HAP-1 (cell line): ENCODE measurements around the gene XYLT1.
A peak's percentile ranks its signal among the peaks of the same experiment; 100 is the strongest.

Source experiments
- DNase-seq, 2 experiments: peaks; one replicate each; pipeline ENCODE4 v3.0.0-alpha.2; 2016 to 2020; ENCODE audit warnings: low spot score in 2 of 2
- H3K27me3 ChIP-seq: fragments of 250-450 bp; sonication (Bioruptor Pico); 2 replicates; pipeline ENCODE4 v1.5.1; 2020; ENCODE audit warnings: low read depth, mild to moderate bottlenecking, moderate library complexity
- H3K36me3 ChIP-seq: fragments of 250-450 bp; sonication (Bioruptor Pico); replicated peaks from 2 replicates; pipeline ENCODE4 v1.5.1; 2020; ENCODE audit warnings: mild to moderate bottlenecking
- H3K4me1 ChIP-seq: fragments of 250-450 bp; sonication (Bioruptor Pico); 2 replicates; pipeline ENCODE4 v1.5.1; 2020; ENCODE audit warnings: mild to moderate bottlenecking
- H3K4me3 ChIP-seq: fragments of 250-450 bp; sonication (Bioruptor Pico); 2 replicates; pipeline ENCODE4 v1.5.1; 2020; ENCODE audit warnings: mild to moderate bottlenecking, moderate library complexity
- H3K9me3 ChIP-seq: fragments of 250-450 bp; sonication (Bioruptor Pico); 2 replicates; pipeline ENCODE4 v1.5.1; 2020; ENCODE audit warnings: mild to moderate bottlenecking, moderate library complexity
- in situ Hi-C: fragments of 300-500 bp; cut with MboI; formaldehyde crosslinking; loops from 3 replicates; pipeline ENCODE4 v1.14.3; 2020; ENCODE audit warnings: low sequenced_read_pairs, inconsistent platforms, mixed read lengths

The XYLT1 gene

GRCh38 chr16:17403859-17404545, 66.8 kb downstream of the XYLT1 start:
- Histone ChIP-seq H3K27me3 (no peaks in the 10 kb centered on the region), H3K4me1 (no peaks in the 10 kb centered on the region), H3K36me3 (no peaks in the 10 kb centered on the region), H3K4me3 (no peak overlapping the region), H3K9me3 (no peaks in the 10 kb centered on the region)
- no peak for DNase-seq
- in situ Hi-C loops: no loop called here

DNA sequence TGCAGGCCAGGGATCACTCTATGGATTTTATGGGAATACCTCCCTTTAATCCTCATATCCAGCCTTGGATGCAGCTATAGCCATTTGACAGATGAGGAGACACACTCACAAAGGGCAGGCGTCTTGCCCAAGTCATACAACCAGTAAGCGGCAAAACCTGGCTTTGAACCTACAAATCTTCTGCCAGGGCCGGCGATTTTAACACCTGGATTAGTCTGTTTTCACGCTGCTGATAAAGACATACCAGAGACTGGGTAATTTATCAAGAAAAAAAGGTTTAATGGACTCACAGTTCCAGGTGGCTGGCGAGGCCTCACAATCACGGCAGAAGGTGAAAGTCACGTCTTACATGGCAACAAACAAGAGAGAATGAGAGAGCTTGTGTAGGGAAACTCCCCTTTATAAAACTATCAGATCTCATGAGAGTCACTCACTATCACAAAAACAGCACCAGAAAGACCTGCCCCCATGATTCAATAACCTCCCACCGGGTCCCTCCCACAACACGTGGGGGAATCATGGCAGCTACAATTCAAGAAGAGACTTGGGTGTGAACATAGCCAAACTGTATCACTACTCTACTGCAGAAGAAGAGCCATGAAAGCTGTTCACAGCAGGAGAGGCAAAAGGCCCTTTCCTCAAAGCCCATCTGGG, 67.5 kb downstream of the XYLT1 start:
- H3K4me1 ChIP-seq: no peaks in the 10 kb centered on the region
- in situ Hi-C loops: no loop called here
- DNase-seq: no peak

DNA sequence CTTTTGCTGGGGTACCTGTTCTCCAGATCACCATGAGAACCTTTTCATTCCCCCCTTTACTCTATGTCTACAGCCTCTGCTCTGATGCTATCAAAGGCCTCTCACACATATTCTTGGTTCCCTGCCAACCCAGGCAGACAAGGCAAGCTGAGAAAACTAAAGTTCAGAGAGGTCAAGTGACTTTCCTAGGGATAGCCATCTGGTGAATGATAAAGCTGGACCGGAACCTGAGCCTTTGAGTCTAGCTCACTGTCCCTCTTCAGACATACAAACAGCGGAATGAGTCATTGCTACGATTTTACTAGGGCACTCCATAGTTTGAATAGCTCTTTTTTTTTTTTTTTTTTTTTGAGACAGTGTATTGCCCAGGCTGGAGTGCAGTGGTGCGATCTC, 73.3 kb downstream of the XYLT1 start:
- no peaks in the 10 kb centered on the region for H3K9me3 ChIP-seq
- H3K27me3 ChIP-seq: no peaks in the 10 kb centered on the region
- in situ Hi-C loops: no loop called here
- no peaks in the 10 kb centered on the region for H3K36me3 ChIP-seq
- no peak overlapping the region for H3K4me3 ChIP-seq
- no peaks in the 10 kb centered on the region for H3K4me1 ChIP-seq
- no peak for DNase-seq

More for the DNA sequence above, 67.5 kb downstream of the XYLT1 start:
- Histone ChIP-seq H3K4me3 (no peak overlapping the region), H3K27me3 (no peaks in the 10 kb centered on the region), H3K9me3 (no peaks in the 10 kb centered on the region), H3K36me3 (no peaks in the 10 kb centered on the region)

DNA sequence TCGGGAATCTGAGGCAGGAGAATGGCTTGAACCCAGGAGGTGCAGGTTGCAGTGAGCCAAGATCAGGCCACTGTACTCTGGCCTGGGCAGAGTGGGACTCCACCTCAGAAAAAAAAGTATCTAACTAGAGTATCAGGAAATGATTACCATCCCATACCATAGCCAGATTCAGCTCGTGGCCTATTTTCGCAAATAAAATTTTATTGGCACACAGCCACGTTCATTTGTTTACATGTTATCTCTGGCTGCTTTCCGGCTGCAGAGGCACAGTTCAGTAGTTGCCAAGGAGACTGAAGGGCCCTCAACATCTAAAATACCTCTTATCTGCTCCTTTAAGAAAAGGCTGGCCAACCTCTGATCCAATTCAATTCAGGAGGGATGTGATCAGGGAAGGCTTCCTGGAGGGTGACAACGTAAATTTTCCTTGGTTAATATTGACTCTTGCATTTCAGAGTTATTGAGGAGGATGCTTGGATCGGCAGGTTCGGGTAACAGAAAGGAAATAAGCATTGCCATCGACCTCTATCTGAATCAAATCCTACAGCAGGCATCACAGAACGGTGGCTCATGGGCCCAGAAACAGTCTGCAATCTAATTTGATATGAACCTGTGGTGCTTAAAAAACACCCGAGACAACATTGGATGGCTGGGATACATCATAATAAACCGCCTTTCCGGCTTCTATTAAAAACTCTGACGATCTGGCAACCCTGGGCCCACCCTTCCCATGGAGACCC, 73.8 kb downstream of the XYLT1 start:
- in situ Hi-C loops: no loop called here
- no peak overlapping the region for H3K4me3 ChIP-seq
- no peaks in the 10 kb centered on the region for H3K9me3 ChIP-seq
- no peak for DNase-seq
- no peaks in the 10 kb centered on the region for H3K36me3 ChIP-seq
- no peaks in the 10 kb centered on the region for H3K27me3 ChIP-seq
- no peaks in the 10 kb centered on the region for H3K4me1 ChIP-seq

- Histone ChIP-seq H3K4me3 (no peak overlapping the region), H3K36me3 (no peaks in the 10 kb centered on the region), H3K27me3 (no peaks in the 10 kb centered on the region), H3K9me3 (no peaks in the 10 kb centered on the region), H3K4me1 (no peaks in the 10 kb centered on the region)
- in situ Hi-C loops: no loop called here
- DNase-seq: no peak
Measured at GRCh38 chr16:17395849-17396480, 74.8 kb downstream of the XYLT1 start.

DNA sequence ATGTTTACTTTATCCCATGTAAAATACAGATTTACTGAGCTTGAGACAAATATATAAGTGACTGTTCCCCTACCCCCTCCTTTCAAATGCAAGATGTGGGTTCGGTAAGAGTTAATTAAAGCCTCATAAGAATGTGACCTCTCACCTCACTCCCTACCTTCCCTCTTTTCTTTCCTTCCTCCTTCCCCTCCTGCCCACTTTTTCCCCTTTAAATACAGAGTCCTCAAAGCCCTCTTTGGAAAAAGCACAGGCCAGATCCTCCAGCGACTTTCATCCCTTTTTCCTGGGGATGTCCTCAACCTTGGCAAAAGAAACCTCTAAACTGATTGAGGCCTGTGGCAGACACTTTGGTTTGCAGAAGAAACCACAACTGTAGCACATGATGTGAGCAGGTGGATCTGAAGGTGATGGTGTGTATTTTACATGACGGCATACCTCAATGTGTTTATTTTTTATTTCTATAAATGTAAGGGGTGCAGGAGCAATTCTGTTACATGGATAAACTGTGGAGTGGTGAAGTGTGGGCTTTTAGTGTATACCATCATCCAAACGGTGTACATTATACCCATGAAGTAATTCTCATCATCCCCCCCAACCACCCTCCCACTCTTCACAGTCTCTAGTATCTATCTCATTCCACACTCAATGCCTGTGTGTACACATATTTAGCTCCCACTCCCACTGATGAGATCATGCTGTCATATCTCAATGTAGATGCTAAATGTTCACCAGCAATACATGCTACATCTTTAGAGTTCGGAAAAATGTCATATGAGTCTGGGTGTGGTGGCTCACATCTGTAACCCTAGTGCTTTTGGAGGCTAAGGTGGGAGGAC, 77.7 kb downstream of the XYLT1 start:
- no peaks in the 10 kb centered on the region for H3K4me1 ChIP-seq
- H3K9me3 ChIP-seq: no peaks in the 10 kb centered on the region

DNA sequence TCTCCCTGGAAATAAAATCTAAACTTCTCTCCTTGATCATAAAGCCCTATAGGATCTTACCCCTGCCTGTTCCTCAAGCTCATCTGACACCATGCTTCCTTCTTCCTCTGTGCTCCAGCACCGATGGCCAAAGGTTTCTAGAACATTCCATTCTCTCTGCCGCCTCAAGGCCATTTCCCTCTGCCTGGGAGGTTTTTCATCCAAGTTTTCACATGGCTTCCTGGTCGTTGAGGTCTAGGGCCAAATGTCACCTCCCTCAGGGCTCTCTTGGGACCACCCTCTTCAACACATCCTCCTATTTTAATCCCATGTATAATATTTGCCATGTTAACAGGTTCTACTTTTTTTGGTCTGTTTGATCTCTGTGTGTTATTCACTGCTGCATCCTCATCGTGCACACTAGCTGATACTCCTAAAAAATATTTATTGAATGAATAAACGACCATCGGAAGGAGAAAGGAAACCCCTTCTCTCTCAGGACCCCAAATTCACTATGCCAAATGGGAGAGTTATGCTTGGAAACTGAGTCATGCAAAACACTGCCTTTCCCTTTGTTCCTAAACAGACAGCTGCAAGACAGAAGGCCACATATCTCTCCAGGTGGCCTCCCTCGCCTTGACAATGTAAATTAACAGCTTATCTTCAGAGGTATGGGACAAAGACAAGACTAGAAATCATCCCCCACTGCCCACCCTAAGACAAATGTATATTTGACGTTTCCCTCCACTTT, 78.5 kb downstream of the XYLT1 start:
- no peaks in the 10 kb centered on the region for H3K4me1 ChIP-seq
- no peak overlapping the region for H3K4me3 ChIP-seq
- no peak for DNase-seq
- H3K27me3 ChIP-seq: no peaks in the 10 kb centered on the region
- H3K36me3 ChIP-seq: no peaks in the 10 kb centered on the region
- in situ Hi-C loops: no loop called here
- no peaks in the 10 kb centered on the region for H3K9me3 ChIP-seq

More for the DNA sequence above, 77.7 kb downstream of the XYLT1 start:
- Histone ChIP-seq H3K36me3 (no peaks in the 10 kb centered on the region), H3K4me3 (no peak overlapping the region), H3K27me3 (no peaks in the 10 kb centered on the region)
- in situ Hi-C loops: no loop called here
- no peak for DNase-seq

- no peak overlapping the region for H3K4me3 ChIP-seq
- H3K36me3 ChIP-seq: no peaks in the 10 kb centered on the region
- H3K27me3 ChIP-seq: no peaks in the 10 kb centered on the region
- no peaks in the 10 kb centered on the region for H3K4me1 ChIP-seq
- in situ Hi-C loops: no loop called here
- DNase-seq: no peak
- H3K9me3 ChIP-seq: no peaks in the 10 kb centered on the region
Measured at GRCh38 chr16:17391715-17392114, 79.0 kb downstream of the XYLT1 start.

DNA sequence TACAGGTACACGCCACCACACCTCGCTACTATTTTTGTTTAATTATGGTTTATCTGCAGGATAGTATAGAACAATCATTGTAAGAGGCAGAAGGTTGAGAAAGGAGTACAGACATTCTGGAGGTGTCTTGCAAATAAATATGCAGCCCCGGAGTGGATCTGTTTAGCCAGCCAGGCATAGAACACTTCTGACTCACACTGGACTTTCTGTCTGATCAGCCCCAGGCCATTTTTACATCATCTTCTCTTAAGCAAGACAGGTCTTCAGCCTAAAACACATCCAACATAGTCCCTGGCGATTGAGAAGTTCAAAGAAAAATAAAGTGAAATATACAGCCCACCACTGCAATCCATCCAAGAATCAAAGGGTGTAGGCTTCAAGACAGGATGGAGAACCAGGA, 81.4 kb downstream of the XYLT1 start:
- no peak for DNase-seq
- no peak overlapping the region for H3K4me3 ChIP-seq
- no peaks in the 10 kb centered on the region for H3K4me1 ChIP-seq

GRCh38 chr16:17387256-17387655, 83.5 kb downstream of the XYLT1 start:
- Histone ChIP-seq H3K9me3 (no peaks in the 10 kb centered on the region), H3K27me3 (no peaks in the 10 kb centered on the region), H3K4me3 (no peak overlapping the region), H3K36me3 (no peaks in the 10 kb centered on the region), H3K4me1 (no peaks in the 10 kb centered on the region)
- no peak for DNase-seq
- in situ Hi-C loops: no loop called here

More for the DNA sequence above, 81.4 kb downstream of the XYLT1 start:
- Histone ChIP-seq H3K9me3 (no peaks in the 10 kb centered on the region), H3K27me3 (no peaks in the 10 kb centered on the region), H3K36me3 (no peaks in the 10 kb centered on the region)
- in situ Hi-C loops: no loop called here

DNA sequence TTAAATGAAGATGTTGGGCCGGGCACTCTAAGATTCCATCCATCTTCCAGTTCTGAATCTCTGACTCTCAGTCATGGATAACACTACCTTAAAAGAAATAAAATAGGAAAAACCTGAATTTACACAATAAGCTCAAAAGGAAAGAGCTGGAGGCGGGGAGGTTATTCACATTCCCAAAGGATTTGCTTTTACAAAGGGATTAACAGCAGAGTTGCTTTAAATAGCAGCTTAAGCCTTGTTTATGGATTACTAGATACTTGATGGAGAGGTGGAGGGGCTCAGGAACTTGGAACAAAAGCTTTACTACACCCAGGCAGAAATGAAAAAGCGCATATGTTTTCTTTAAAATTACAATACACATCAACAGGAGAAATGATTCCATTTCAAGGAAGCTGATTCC, 84.5 kb downstream of the XYLT1 start:
- in situ Hi-C loops: no loop called here
- no peaks in the 10 kb centered on the region for H3K4me1 ChIP-seq
- H3K4me3 ChIP-seq: no peak overlapping the region
- H3K9me3 ChIP-seq: no peaks in the 10 kb centered on the region
- no peaks in the 10 kb centered on the region for H3K27me3 ChIP-seq
- peak in 1 of 2 experiments; percentile 3 for DNase-seq
- no peaks in the 10 kb centered on the region for H3K36me3 ChIP-seq

DNA sequence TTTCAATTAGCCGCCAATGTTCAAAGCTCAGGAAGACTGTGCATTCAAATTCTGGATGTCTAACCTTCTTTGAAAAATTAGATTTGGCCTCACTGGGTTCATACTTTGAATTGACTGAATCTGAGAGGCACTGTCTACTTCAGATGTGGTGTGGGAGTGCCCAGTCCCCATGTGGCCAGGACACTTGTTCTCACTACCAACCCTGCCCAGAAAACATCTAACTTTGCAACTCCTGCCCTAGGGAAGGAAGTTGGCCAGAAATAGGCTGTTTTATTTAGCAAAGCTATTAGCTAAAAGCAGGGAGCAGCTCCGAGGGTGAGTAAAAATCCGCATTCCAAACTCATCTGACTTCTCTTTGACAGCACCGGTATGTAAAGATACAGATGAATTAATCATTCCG, 86.3 kb downstream of the XYLT1 start:
- no peaks in the 10 kb centered on the region for H3K4me1 ChIP-seq
- no peak overlapping the region for H3K4me3 ChIP-seq
- no peaks in the 10 kb centered on the region for H3K9me3 ChIP-seq
- in situ Hi-C loops: no loop called here
- H3K36me3 ChIP-seq: no peaks in the 10 kb centered on the region
- H3K27me3 ChIP-seq: no peaks in the 10 kb centered on the region
- no peak for DNase-seq
